Ovary (tissue), 3 donors: ENCODE results near the gene SCYL1.

Experiments used
- POLR2A ChIP-seq: fragments of 450-650 bp; IDR thresholded peaks from one replicate; pipeline ENCODE4 v1.6.1; 2017; ENCODE audit warnings: antibody characterized with exemption, mild to moderate bottlenecking, moderate library complexity
- TF ChIP-seq, protein P1 (sequence below), 3 donors: fragments of 450-650 bp in 2 of 3; fragments of 200-600 bp in 1 of 3; IDR thresholded peaks; one replicate each; pipeline versions ENCODE4 v1.5.1 to v1.8.0; 2016 to 2022; ENCODE audit warnings: antibody characterized with exemption in 3 of 3, mild to moderate bottlenecking in 1 of 3
- donor health status: DM: no; HTN: no; CAD: no.

DNA sequence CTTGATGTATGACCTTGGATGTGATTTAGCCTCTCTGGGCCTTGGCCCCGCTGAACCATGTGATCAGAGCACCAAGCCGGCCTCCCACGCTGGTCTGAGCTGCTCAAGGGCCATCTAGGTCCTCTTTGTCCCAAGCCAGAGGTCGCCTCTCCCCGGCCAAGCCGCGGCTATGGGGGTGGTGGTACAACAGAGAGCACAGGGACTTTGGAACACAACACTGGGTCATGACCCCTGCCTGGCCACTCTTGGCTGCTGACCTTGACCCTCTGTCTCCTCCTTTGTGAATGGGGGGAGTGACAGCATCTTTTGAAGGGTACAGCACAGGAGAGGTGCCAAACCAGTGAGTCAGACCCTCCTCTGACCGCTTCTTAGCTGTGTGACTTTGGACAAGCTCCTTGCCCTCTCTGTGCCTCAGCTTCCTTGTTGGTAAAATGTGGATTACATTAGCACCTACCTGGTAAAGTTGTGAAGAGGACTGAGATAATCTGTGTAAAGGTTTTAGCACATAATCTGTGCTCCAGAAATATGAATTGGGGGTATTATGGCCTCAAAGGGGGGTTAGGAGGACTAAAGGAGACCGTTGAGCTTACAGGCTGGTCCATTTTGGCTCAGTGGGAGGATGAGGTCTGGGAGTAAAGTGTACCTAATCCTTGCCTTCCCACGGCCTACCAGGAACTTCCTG, 4.7 kb downstream of the SCYL1 start:
- TF ChIP-seq POLR2A = no peak
- TF ChIP-seq, protein P1, sequence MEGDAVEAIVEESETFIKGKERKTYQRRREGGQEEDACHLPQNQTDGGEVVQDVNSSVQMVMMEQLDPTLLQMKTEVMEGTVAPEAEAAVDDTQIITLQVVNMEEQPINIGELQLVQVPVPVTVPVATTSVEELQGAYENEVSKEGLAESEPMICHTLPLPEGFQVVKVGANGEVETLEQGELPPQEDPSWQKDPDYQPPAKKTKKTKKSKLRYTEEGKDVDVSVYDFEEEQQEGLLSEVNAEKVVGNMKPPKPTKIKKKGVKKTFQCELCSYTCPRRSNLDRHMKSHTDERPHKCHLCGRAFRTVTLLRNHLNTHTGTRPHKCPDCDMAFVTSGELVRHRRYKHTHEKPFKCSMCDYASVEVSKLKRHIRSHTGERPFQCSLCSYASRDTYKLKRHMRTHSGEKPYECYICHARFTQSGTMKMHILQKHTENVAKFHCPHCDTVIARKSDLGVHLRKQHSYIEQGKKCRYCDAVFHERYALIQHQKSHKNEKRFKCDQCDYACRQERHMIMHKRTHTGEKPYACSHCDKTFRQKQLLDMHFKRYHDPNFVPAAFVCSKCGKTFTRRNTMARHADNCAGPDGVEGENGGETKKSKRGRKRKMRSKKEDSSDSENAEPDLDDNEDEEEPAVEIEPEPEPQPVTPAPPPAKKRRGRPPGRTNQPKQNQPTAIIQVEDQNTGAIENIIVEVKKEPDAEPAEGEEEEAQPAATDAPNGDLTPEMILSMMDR (IDR thresholded peaks at IDR 0.05) = no peak
